Prostate gland (tissue), 2 donors: ENCODE measurements around the gene CXCL5. TPM values are rescaled to one million over a fixed set of nuclear protein-coding genes. Genes with fewer than 3 reads are reported as not detected.
A peak's percentile ranks its signal among the peaks of the same experiment; 100 is the strongest.

Experiments
- DNase-seq: peaks from one replicate; pipeline ENCODE4 v3.0.0-alpha.2; 2019; ENCODE audit warnings: low spot score
- H3K27ac ChIP-seq, 2 donors: fragments of 200-600 bp; sonication (generic); 2 replicates each; pipeline ENCODE4 v1.5.1; 2017 to 2019
- H3K27me3 ChIP-seq: fragments of 200-600 bp; sonication (generic); replicated peaks from 2 replicates; pipeline ENCODE4 v1.5.1; 2019; ENCODE audit not compliant: insufficient read depth
- H3K36me3 ChIP-seq, 2 donors: fragments of 200-600 bp; sonication (generic); 1 replicate in 1 of 2; 2 replicates in 1 of 2; pipeline versions ENCODE4 v1.5.1 to v1.8.1; 2017 to 2019
- H3K4me1 ChIP-seq: fragments of 200-600 bp; sonication (generic); replicated peaks from 2 replicates; pipeline ENCODE4 v1.5.1; 2019
- H3K4me3 ChIP-seq, 2 donors: fragments of 200-600 bp; sonication (generic); 2 replicates each; pipeline ENCODE4 v1.5.1; 2017 to 2019
- H3K9me3 ChIP-seq: fragments of 200-600 bp; sonication (generic); 2 replicates; pipeline ENCODE4 v1.5.1; 2017
- POLR2A ChIP-seq: fragments of 450-650 bp; IDR thresholded peaks from one replicate; pipeline ENCODE4 v1.6.1; 2016; ENCODE audit warnings: antibody characterized with exemption, mild to moderate bottlenecking
- POLR2AphosphoS5 ChIP-seq: sonication (generic); formaldehyde crosslinking; IDR thresholded peaks from one replicate; pipeline ENCODE4 v1.6.1; 2017; ENCODE audit warnings: antibody characterized with exemption
- WGBS: methylation state at CpG from one replicate; pipeline ENCODE4 v1.1.5; 2018; 5-methylcytosine and 5-hydroxymethylcytosine counted together
- intact Hi-C: fragments of 100-400 bp; cut with DNase I; formaldehyde crosslinking; loops from one replicate; pipeline ENCODE4 v1.14.2; 2022
- total RNA-seq, 2 donors: library from RNA; depleted of rRNA; stranded (reverse); fragments of >200 nt; gene quantifications; one replicate each; pipeline ENCODE4 v1.1.0, GENCODE V29; 2016
- TF ChIP-seq, protein P1 (sequence below), 4 experiments: fragments of 200-600 bp in 2 of 4; fragments of 450-650 bp in 2 of 4; sonication (generic) in 2 of 4; IDR thresholded peaks; 1 replicate in 3 of 4; 2 replicates in 1 of 4; pipeline ENCODE4 v1.5.1; 2016 to 2019; ENCODE audit warnings: antibody characterized with exemption in 4 of 4, mild to moderate bottlenecking in 2 of 4, moderate library complexity in 2 of 4

Gene CXCL5
- total RNA-seq, 2 donors from 2014 or later = 0.14 to 0.57 TPM

DNA sequence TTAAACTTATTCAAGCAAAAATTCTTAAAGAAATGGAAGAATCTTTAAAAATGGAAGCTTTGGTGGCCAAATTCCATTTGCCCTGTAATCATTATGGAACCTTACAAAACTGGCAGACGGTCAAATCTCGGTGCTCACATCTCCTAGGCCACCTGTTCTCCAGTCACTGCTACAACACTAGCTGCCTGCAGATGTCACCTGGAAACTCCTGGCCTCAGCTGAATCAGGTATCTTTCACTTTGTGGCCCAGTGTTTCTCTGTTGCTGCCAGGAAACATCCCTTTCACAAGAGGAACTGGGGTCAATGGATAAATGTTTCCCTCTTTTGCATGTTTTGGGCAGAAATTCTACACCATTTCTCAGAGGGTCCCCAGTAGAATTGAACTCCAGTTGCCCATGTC lies 44.2 kb upstream of the CXCL5 start:
- Histone ChIP-seq H3K27ac (no peak overlapping the region), H3K4me1 (no peaks in the 10 kb centered on the region), H3K9me3 (no peaks in the 10 kb centered on the region), H3K36me3 (no peaks in the 10 kb centered on the region), H3K4me3 (no peak overlapping the region), H3K27me3 (no peaks in the 10 kb centered on the region)
- TF ChIP-seq, protein P1, sequence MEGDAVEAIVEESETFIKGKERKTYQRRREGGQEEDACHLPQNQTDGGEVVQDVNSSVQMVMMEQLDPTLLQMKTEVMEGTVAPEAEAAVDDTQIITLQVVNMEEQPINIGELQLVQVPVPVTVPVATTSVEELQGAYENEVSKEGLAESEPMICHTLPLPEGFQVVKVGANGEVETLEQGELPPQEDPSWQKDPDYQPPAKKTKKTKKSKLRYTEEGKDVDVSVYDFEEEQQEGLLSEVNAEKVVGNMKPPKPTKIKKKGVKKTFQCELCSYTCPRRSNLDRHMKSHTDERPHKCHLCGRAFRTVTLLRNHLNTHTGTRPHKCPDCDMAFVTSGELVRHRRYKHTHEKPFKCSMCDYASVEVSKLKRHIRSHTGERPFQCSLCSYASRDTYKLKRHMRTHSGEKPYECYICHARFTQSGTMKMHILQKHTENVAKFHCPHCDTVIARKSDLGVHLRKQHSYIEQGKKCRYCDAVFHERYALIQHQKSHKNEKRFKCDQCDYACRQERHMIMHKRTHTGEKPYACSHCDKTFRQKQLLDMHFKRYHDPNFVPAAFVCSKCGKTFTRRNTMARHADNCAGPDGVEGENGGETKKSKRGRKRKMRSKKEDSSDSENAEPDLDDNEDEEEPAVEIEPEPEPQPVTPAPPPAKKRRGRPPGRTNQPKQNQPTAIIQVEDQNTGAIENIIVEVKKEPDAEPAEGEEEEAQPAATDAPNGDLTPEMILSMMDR (IDR thresholded peaks at IDR 0.05) = no peak
- TF ChIP-seq POLR2A (no peak), POLR2AphosphoS5 (no peak)
- 75% methylated on average over 2 of the region's 2 CpGs for WGBS
- DNase-seq = no peak
- intact Hi-C loops = no loop called here

DNA sequence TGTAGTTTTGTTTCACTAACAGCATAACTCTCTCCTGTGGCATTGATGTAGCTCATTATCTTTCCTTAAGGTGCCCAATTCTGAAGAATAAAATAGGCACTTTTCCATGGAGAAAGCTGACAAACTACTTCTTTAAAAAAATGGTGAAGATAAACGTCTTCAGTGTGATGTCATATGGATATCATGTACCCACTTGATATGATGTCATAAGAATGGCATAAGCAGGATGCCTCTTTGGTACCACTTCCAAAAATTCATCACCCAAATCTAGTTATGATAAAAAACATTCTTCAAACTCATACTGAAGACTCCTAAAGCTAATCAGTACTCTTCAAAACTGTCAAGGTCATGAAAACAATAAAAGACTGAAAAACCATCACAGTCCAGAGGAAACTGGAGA lies 42.9 kb upstream of the CXCL5 start:
- DNase-seq = no peak
- WGBS = 24% methylated on average over 1 of the region's 1 CpG
- H3K36me3 ChIP-seq = no peaks in the 10 kb centered on the region
- H3K27me3 ChIP-seq = no peaks in the 10 kb centered on the region
- no peak overlapping the region for H3K4me3 ChIP-seq
- no peaks in the 10 kb centered on the region for H3K4me1 ChIP-seq
- no peaks in the 10 kb centered on the region for H3K9me3 ChIP-seq
- intact Hi-C loops = no loop called here
- no peak for TF ChIP-seq POLR2A
- TF ChIP-seq, protein P1 (IDR thresholded peaks at IDR 0.05) = no peak
- no peak for TF ChIP-seq POLR2AphosphoS5
- no peak overlapping the region for H3K27ac ChIP-seq

DNA sequence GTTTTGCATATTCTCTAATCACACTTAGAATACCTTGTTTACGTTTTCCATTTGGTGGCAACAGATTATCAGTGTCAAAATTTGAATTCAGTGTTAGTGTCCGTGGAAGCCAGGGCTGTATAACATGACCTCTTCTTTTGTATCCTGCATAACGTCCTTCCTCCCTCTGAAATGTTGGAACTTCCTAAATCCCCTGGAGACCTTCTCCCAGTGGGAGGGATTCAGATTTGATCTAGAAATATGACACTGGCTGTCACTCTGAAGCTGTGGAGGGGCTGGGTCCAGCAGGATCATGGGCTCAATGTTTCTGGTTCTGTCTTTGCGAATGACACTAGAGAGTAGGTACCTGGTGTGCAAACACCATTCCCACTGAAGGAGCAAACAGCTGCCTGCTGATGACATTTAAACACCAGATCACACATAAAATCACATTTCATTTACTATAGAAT lies 40.9 kb upstream of the CXCL5 start:
- Histone ChIP-seq H3K36me3 (no peaks in the 10 kb centered on the region), H3K27me3 (no peaks in the 10 kb centered on the region), H3K4me1 (no peaks in the 10 kb centered on the region), H3K4me3 (peak overlapping the region; percentile 44 to 51), H3K9me3 (no peaks in the 10 kb centered on the region), H3K27ac (peak overlapping the region in 1 of 2 donors; percentile 55)
- WGBS = 18% methylated on average over 4 of the region's 4 CpGs
- TF ChIP-seq, protein P1 (IDR thresholded peaks at IDR 0.05) = no peak
- TF ChIP-seq POLR2A (no peak), POLR2AphosphoS5 (no peak)
- intact Hi-C loops = no loop called here
- DNase-seq = no peak

DNA sequence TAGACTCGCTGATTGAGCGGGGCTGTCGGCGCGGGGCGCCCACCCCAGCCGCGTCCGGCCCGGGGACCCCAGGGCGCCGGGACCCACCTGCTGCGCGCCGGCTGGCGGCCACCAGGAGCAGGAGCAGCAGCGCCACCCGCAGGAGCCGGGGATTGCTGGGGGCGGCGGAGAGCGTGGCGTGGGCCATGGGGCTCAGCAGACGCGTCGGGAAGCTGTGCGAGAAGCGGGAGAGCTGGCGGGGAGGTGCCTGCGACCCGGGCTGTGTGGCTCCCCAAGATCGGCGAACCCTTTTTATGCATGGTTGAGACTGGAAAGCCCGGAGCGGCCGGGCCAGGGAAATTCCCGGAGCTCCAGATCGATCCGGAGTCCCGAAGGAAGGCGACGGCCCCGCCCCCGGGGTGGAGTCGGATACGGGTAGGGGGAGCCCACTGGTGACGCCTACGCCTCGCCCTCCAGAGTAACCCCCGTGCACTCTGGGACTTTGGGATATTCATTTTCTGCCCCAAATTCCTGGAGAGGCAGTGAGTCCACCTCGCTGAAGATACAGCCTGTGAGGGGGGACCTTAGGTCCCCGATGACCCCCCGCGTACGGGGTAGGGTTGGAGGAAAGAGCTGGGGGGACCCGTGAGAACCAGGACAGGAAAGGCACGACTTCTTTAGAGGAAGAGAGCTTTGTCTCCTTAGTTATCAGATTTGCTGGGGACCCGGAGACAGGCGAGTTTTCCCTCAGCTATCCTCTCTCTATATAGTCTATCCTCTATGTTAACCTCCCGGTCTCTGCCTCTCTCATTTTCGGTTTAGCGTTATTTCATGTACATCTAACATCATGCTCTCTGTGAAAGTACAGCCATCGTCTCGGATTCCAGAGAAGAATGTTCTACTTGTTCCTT lies 40.2 kb upstream of the CXCL5 start, which contains the start of gene CXCL3:
Gene CXCL3, minus strand, starts transcription at position 265 of the 890 bp plus-strand sequence. Its CDS starts 78 bp downstream, at position 187.
- Histone ChIP-seq H3K36me3 (no peaks in the 10 kb centered on the region), H3K4me3 (peak within 1 kb of the TSS; percentile 44 to 51), H3K9me3 (no peaks in the 10 kb centered on the region), H3K4me1 (no peaks in the 10 kb centered on the region), H3K27me3 (no peaks in the 10 kb centered on the region), H3K27ac (peak within 1 kb of the TSS in 1 of 2 donors; percentile 55)
- DNase-seq = peak; percentile 48
- peak; percentile 16 for TF ChIP-seq POLR2A
- no peak for TF ChIP-seq POLR2AphosphoS5
- TF ChIP-seq, protein P1 (IDR thresholded peaks at IDR 0.05) = peak in 2 of 4 experiments; percentile 42 to 69
- intact Hi-C loops = no loop called here
- 0% methylated on average over 49 of the region's 64 CpGs for WGBS

DNA sequence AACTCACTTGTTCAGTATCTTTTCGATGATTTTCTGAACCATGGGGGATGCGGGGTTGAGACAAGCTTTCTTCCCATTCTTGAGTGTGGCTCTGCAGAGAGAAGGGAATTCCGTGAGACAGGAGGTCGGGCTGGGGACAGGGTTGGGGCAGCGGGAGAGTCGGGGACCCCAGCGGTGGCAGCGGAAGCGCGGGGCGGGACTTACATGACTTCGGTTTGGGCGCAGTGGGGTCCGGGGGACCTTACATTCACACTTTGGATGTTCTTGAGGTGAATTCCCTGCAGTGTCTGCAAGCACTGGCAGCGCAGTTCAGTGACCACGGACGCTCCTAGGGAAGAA lies 39.6 kb upstream of the CXCL5 start:
- DNase-seq = no peak
- Histone ChIP-seq H3K4me1 (no peaks in the 10 kb centered on the region), H3K27me3 (no peaks in the 10 kb centered on the region), H3K27ac (no peak overlapping the region), H3K4me3 (peak overlapping the region; percentile 44 to 51), H3K36me3 (no peaks in the 10 kb centered on the region), H3K9me3 (no peaks in the 10 kb centered on the region)
- TF ChIP-seq, protein P1 (IDR thresholded peaks at IDR 0.05) = no peak
- TF ChIP-seq POLR2A = no peak
- TF ChIP-seq POLR2AphosphoS5 = no peak
- 5% methylated on average over 17 of the region's 17 CpGs for WGBS
- intact Hi-C loops = no loop called here
